K562 (cell line): Measurements from ENCODE around the gene CCDC116. TPM values are rescaled to one million over a fixed set of nuclear protein-coding genes. Genes with fewer than 3 reads are reported as not detected.

ENCODE experiments used
- ADNP ChIP-seq: fragments of 200-800 bp; sonication (Bioruptor generic); IDR thresholded peaks from 2 replicates; pipeline ENCODE4 v1.6.1; 2016; ENCODE audit warnings: missing genetic modification characterization, missing compliant biosample characterization
- GABPA ChIP-seq: fragments of 200-800 bp; sonication (Bioruptor generic); conservative IDR thresholded peaks from 2 replicates; pipeline ENCODE4 v1.6.1; 2016; ENCODE audit warnings: low read depth, missing genetic modification characterization, missing compliant biosample characterization
- HMGN3 ChIP-seq: IDR thresholded peaks from 2 replicates; pipeline ENCODE4 v1.6.1; 2011; ENCODE audit warnings: borderline replicate concordance, low read depth, mild to moderate bottlenecking, mixed read lengths, low read length; ENCODE audit not compliant: insufficient read length; ENCODE audit errors: extremely low read depth
- KAT7 ChIP-seq: sonication (generic); formaldehyde crosslinking; IDR thresholded peaks from 2 replicates; pipeline ENCODE4 v1.8.0; 2022; ENCODE audit warnings: missing genetic modification reagents, mild to moderate bottlenecking, borderline replicate concordance
- MED1 ChIP-seq: sonication (generic); formaldehyde crosslinking; IDR thresholded peaks from 2 replicates; pipeline ENCODE4 v1.8.1; 2023; ENCODE audit warnings: missing genetic modification reagents, borderline replicate concordance
- NCOA2 ChIP-seq, 2 experiments: fragments of 450-650 bp; IDR thresholded peaks; 2 replicates each; pipeline ENCODE4 v1.6.1; 2018; ENCODE audit warnings: mild to moderate bottlenecking in 2 of 2, moderate library complexity in 1 of 2; ENCODE audit not compliant: partially characterized antibody in 2 of 2
- RAD21 ChIP-seq, 2 experiments: fragments of 250-450 bp in 1 of 2; fragments of 450-650 bp in 1 of 2; sonication (Bioruptor Pico) in 1 of 2; formaldehyde crosslinking in 1 of 2; IDR thresholded peaks in 1 of 2; conservative IDR thresholded peaks in 1 of 2; 2 replicates each; pipeline versions ENCODE4 v1.4.0 to v1.8.0; 2020 to 2022; ENCODE audit warnings: mild to moderate bottlenecking in 2 of 2, moderate library complexity in 1 of 2
- SMARCC2 ChIP-seq: fragments of 450-650 bp; IDR thresholded peaks from 2 replicates; pipeline ENCODE4 v1.6.1; 2017; ENCODE audit warnings: antibody characterized with exemption, moderate library complexity, mild to moderate bottlenecking, low read depth
- SPI1 ChIP-seq: IDR thresholded peaks from 2 replicates; pipeline ENCODE4 v1.6.1; 2011; ENCODE audit warnings: low read depth, low read length, control low read depth, borderline replicate concordance
- SREBF2 ChIP-seq: sonication (generic); formaldehyde crosslinking; IDR thresholded peaks from 2 replicates; pipeline ENCODE4 v1.4.0; 2020; ENCODE audit warnings: mild to moderate bottlenecking, missing genetic modification reagents
- STAG1 ChIP-seq: sonication (generic); formaldehyde crosslinking; IDR thresholded peaks from 2 replicates; pipeline ENCODE4 v1.5.0; 2020; ENCODE audit warnings: missing genetic modification reagents, borderline replicate concordance
- STAT5A ChIP-seq: IDR thresholded peaks from 2 replicates; pipeline ENCODE4 v1.6.1; 2012; ENCODE audit warnings: low read length, inconsistent platforms, borderline replicate concordance
- TEAD2 ChIP-seq: fragments of 450-650 bp; IDR thresholded peaks from 2 replicates; pipeline ENCODE4 v1.6.1; 2016; ENCODE audit warnings: missing genetic modification characterization, control low read depth, missing compliant biosample characterization
- THAP7 ChIP-seq: fragments of 250-450 bp; sonication (Bioruptor Pico); IDR thresholded peaks from 2 replicates; pipeline ENCODE4 v1.5.0; 2021
- TOE1 ChIP-seq, 2 experiments: fragments of 450-650 bp in 1 of 2; sonication (generic) in 1 of 2; formaldehyde crosslinking in 1 of 2; IDR thresholded peaks; 2 replicates each; pipeline versions ENCODE4 v1.7.1 to v1.8.0; 2016 to 2022; ENCODE audit warnings: borderline replicate concordance in 2 of 2, mild to moderate bottlenecking in 2 of 2, antibody characterized with exemption in 1 of 2, inconsistent platforms in 1 of 2, low read depth in 1 of 2, missing genetic modification reagents in 1 of 2, moderate library complexity in 1 of 2
- ZC3H11A ChIP-seq: IDR thresholded peaks from 2 replicates; pipeline ENCODE4 v1.6.1; 2012; ENCODE audit warnings: low read depth, low read length, improper control_type of control experiment
- ZNF124 ChIP-seq: sonication (generic); formaldehyde crosslinking; IDR thresholded peaks from 2 replicates; pipeline ENCODE4 v1.8.1; 2022; ENCODE audit warnings: missing genetic modification reagents
- ZNF431 ChIP-seq: sonication (generic); formaldehyde crosslinking; IDR thresholded peaks from 2 replicates; pipeline ENCODE4 v1.8.0; 2022; ENCODE audit warnings: mild to moderate bottlenecking, missing genetic modification reagents
- polyA plus RNA-seq, 8 experiments: library from polyadenylated mRNA; depleted of rRNA in 4 of 8; stranded (reverse) in 5 of 8; unstranded in 3 of 8; fragments of >200 nt; fragmentation: Nextera tagmentation in 2 of 8; fragmentation: Illumina TruSeq in 1 of 8; extraction: Ambion mirVana in 2 of 8; extraction: Trizol in 1 of 8; gene quantifications; 2 replicates each; pipeline versions ENCODE4 v1.2.1 to v1.2.3, GENCODE V29; 2011 to 2014; ENCODE audit warnings: inconsistent platforms in 1 of 8, missing spikeins in 1 of 8
- total RNA-seq, 7 experiments: library from RNA; depleted of rRNA in 6 of 7; stranded (reverse); fragments of >200 nt in 6 of 7; fragmentation: Illumina TruSeq in 2 of 7; extraction: Trizol in 2 of 7; gene quantifications; 2 replicates each; pipeline versions ENCODE4 v1.2.1 to v1.2.3, GENCODE V29; 2011 to 2021; ENCODE audit warnings: low replicate concordance in 1 of 7
- TF ChIP-seq, protein P1 (sequence below): fragments of 250-450 bp; sonication (Bioruptor Pico); IDR thresholded peaks from 2 replicates; pipeline ENCODE4 v1.4.0; 2020
- TF ChIP-seq, protein P2 (sequence below): IDR thresholded peaks from 2 replicates; pipeline ENCODE4 v1.6.1; 2012; ENCODE audit warnings: low read depth, low read length, improper control_type of control experiment, borderline replicate concordance

Gene CCDC116
- total and polyA plus RNA-seq, 9 of the 15 experiments (the other 6 are each of a cell fraction or from before 2014, with no cell fraction given), result 1.6 to 11.3 (median 4.7) TPM

GRCh38 chr22:21684492-21685163 is 52.1 kb downstream of the CCDC116 start (continued):
- TF ChIP-seq TEAD2 (tag) (no peak), TOE1 (IDR thresholded peaks at IDR 0.05; ENCODE audit: borderline replicate concordance) (no peak), TOE1 (CRISPR knock-in tag; IDR thresholded peaks at IDR 0.05; ENCODE audit: borderline replicate concordance, low read depth) (no peak), ZNF431 (CRISPR knock-in tag) (no peak), NCOA2 (IDR thresholded peaks at IDR 0.05; ENCODE audit: partially characterized antibody in 2 of 2) (no peak), KAT7 (no peak), HMGN3 (peak; percentile 43), SPI1 (no peak), MED1 (CRISPR knock-in tag) (no peak), RAD21 (CRISPR knock-in tag; conservative IDR thresholded peaks at IDR 0.05 in 1 of 2, IDR thresholded peaks at IDR 0.05 in 1 of 2) (no peak), ADNP (tag) (no peak), THAP7 (no peak), GABPA (tag) (no peak), ZNF124 (CRISPR knock-in tag) (0 out of 2 replicates have a peak, but pooled peaks have one; percentile 58), SREBF2 (CRISPR knock-in tag) (no peak), STAT5A (no peak), STAG1 (CRISPR knock-in tag) (peak; percentile 45), SMARCC2 (no peak), ZC3H11A (no peak)
- TF ChIP-seq, protein P1, sequence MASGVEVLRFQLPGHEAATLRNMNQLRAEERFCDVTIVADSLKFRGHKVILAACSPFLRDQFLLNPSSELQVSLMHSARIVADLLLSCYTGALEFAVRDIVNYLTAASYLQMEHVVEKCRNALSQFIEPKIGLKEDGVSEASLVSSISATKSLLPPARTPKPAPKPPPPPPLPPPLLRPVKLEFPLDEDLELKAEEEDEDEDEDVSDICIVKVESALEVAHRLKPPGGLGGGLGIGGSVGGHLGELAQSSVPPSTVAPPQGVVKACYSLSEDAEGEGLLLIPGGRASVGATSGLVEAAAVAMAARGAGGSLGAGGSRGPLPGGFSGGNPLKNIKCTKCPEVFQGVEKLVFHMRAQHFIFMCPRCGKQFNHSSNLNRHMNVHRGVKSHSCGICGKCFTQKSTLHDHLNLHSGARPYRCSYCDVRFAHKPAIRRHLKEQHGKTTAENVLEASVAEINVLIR (CRISPR knock-in tag), result no peak
- TF ChIP-seq, protein P2, sequence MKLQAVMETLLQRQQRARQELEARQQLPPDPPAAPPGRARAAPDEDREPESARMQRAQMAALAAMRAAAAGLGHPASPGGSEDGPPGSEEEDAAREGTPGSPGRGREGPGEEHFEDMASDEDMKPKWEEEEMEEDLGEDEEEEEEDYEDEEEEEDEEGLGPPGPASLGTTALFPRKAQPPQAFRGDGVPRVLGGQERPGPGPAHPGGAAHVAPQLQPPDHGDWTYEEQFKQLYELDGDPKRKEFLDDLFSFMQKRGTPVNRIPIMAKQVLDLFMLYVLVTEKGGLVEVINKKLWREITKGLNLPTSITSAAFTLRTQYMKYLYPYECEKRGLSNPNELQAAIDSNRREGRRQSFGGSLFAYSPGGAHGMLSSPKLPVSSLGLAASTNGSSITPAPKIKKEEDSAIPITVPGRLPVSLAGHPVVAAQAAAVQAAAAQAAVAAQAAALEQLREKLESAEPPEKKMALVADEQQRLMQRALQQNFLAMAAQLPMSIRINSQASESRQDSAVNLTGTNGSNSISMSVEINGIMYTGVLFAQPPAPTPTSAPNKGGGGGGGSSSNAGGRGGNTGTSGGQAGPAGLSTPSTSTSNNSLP, result no peak
